Measurements from ENCODE around the gene OR51V1. TPM values are rescaled to one million over a fixed set of nuclear protein-coding genes. Genes with fewer than 3 reads are reported as not detected.
"Not testable (repeated sequence)": the region's sequence is repeated elsewhere in the genome, so short reads cannot be mapped to it uniquely, and the experiment has no call there.

OR51V1 gene, protein sequence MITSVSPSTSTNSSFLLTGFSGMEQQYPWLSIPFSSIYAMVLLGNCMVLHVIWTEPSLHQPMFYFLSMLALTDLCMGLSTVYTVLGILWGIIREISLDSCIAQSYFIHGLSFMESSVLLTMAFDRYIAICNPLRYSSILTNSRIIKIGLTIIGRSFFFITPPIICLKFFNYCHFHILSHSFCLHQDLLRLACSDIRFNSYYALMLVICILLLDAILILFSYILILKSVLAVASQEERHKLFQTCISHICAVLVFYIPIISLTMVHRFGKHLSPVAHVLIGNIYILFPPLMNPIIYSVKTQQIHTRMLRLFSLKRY
- total RNA-seq (2014; rRNA removed; shearing (Covaris generic)) (not detected in 2 replicates), total RNA-seq (2022) (not detected in 2 replicates), Bru-seq, nascent RNA (not detected), BruChase-seq, experiment 1, labeled RNA remaining after a 6-hour chase (not detected), BruChase-seq, experiment 2, labeled RNA remaining after a 2-hour chase (not detected)
- long read RNA-seq = 0 reads

- BruUV-seq (replicated peaks) = no TSS peak
Observed at GRCh38 chr11:5200582-5200981, at the start of gene OR51V1. Gene OR51V1 (minus strand): TSS chr11:5200682. CDS start chr11:5200682, 0 bp downstream.

GRCh38 chr11:5249807-5250396, 49.4 kb upstream of the OR51V1 start, which contains the start of gene HBG1:
Gene HBG1 (minus strand): TSS chr11:5249857. CDS start chr11:5249804, 53 bp downstream.
- H3K4me3 ChIP-seq (ENCODE audit: low read depth, low read length, poor library complexity, severe bottlenecking); H3K4me2 ChIP-seq (ENCODE audit: low read length); BruUV-seq (replicated peaks): not testable (repeated sequence)

More at GRCh38 chr11:5200582-5200981, at the start of gene OR51V1:
- DNase-seq (ENCODE audit: low spot score) = no peak
- Histone ChIP-seq H3K36me3 (ENCODE audit: insufficient read depth, low read length) (no peaks in the 10 kb centered on the region), H2AFZ (ENCODE audit: low read length) (no peak within 1 kb of the TSS), H3K79me2 (ENCODE audit: insufficient read depth, low read depth, low read length) (no peaks in the 10 kb centered on the region), H3K9me2 (ENCODE audit: insufficient read depth, low read length) (no peaks in the 10 kb centered on the region), H3K9me3 (ENCODE audit: low read length) (no peaks in the 10 kb centered on the region), H4K20me1 (ENCODE audit: insufficient read depth, low read length) (no peaks in the 10 kb centered on the region), H3K27ac (ENCODE audit: low read depth, low read length, poor library complexity, severe bottlenecking) (no peak within 1 kb of the TSS), H3K4me1 (ENCODE audit: insufficient read depth, low read length, poor library complexity, severe bottlenecking) (no peaks in the 10 kb centered on the region), H3K4me3 (ENCODE audit: low read depth, low read length, poor library complexity, severe bottlenecking) (no peak within 1 kb of the TSS), H3K4me2 (ENCODE audit: low read length) (no peak within 1 kb of the TSS)
- intact Hi-C loops (cut with micrococcal nuclease; ENCODE audit: unreplicated experiment) = no loop called here
- ChIA-PET CTCF (ENCODE audit: unreplicated experiment) (no interaction called here), POLR2A (no interaction called here)
- no peak for TF ChIP-seq EZH2phosphoT487 (IDR thresholded peaks at IDR 0.05; ENCODE audit: borderline replicate concordance, low read depth, low read length)
- TF ChIP-seq CTCF (conservative IDR thresholded peaks at IDR 0.05; ENCODE audit: low read length) = no peak

DNA sequence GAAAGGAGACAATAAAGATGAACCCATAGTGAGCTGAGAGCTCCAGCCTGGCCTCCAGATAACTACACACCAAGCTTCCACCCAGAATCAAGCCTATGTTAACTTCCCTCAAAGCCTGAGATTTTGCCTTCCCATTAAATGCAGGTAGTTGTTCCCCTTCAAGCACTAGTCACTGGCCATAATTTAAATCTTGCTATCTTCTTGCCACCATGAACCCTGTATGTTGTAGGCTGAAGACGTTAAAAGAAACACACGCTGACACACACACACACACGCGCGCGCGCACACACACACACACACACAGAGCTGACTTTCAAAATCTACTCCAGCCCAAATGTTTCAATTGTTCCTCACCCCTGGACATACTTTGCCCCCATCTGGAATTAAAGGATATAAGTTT, 48.0 kb upstream of the OR51V1 start:
- H3K9me2 ChIP-seq (ENCODE audit: insufficient read depth, low read length); DNase-seq (ENCODE audit: low spot score); H2AFZ ChIP-seq (ENCODE audit: low read length); BruUV-seq (replicated peaks); H3K9me3 ChIP-seq (ENCODE audit: low read length); H3K4me1 ChIP-seq (ENCODE audit: insufficient read depth, low read length, poor library complexity, severe bottlenecking); H3K27ac ChIP-seq (ENCODE audit: low read depth, low read length, poor library complexity, severe bottlenecking); H4K20me1 ChIP-seq (ENCODE audit: insufficient read depth, low read length); H3K4me2 ChIP-seq (ENCODE audit: low read length); H3K36me3 ChIP-seq (ENCODE audit: insufficient read depth, low read length); intact Hi-C loops (cut with micrococcal nuclease; ENCODE audit: unreplicated experiment); H3K4me3 ChIP-seq (ENCODE audit: low read depth, low read length, poor library complexity, severe bottlenecking); H3K79me2 ChIP-seq (ENCODE audit: insufficient read depth, low read depth, low read length); CTCF ChIA-PET (ENCODE audit: unreplicated experiment): not testable (repeated sequence)
- POLR2A ChIA-PET = interaction anchor here (0.5 kb wide), 1 partner anchor 40 kb away, joined by 3 read pairs; no protein-coding TSS in a partner anchor

More at GRCh38 chr11:5249807-5250396, 49.4 kb upstream of the OR51V1 start, which contains the start of gene HBG1:
- H2AFZ ChIP-seq (ENCODE audit: low read length); H3K9me2 ChIP-seq (ENCODE audit: insufficient read depth, low read length); H3K27ac ChIP-seq (ENCODE audit: low read depth, low read length, poor library complexity, severe bottlenecking); H3K4me1 ChIP-seq (ENCODE audit: insufficient read depth, low read length, poor library complexity, severe bottlenecking); H3K9me3 ChIP-seq (ENCODE audit: low read length); H3K79me2 ChIP-seq (ENCODE audit: insufficient read depth, low read depth, low read length); POLR2A ChIA-PET; H4K20me1 ChIP-seq (ENCODE audit: insufficient read depth, low read length); H3K36me3 ChIP-seq (ENCODE audit: insufficient read depth, low read length); DNase-seq (ENCODE audit: low spot score); intact Hi-C loops (cut with micrococcal nuclease; ENCODE audit: unreplicated experiment); CTCF ChIA-PET (ENCODE audit: unreplicated experiment): not testable (repeated sequence)

All from OCI-LY7 (cell line).